ENCODE measurements around the gene AQP1. TPM values are rescaled to one million over a fixed set of nuclear protein-coding genes. Genes with fewer than 3 reads are reported as not detected.

The AQP1 gene
- total RNA-seq, 2 experiments from 2014 or later, result 0.36 to 0.62 TPM

DNA sequence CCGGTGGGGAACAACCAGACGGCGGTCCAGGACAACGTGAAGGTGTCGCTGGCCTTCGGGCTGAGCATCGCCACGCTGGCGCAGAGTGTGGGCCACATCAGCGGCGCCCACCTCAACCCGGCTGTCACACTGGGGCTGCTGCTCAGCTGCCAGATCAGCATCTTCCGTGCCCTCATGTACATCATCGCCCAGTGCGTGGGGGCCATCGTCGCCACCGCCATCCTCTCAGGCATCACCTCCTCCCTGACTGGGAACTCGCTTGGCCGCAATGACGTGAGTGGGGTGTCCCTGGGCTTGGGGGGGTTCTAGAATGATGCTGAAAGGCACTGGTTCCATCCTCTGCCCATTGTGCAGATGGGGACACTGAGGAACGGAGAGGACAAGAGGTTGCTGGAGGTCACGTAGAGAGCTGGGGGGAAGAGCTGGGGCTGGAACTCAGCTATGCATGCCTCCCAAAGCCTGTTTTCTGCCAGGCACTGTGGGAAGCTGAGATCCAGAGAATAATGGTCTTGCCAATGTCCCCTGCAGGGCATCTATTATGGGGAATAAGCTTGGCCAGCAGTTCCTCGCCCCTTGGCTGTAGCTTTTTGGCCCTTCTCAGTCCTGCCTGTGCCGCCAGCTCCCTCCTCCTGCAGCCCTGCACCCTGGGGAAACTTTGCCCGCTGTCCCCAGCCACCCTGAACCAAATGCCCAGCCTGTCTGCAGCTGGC lies 523 bp downstream of the AQP1 start:
- H3K4me3 Mint-ChIP-seq, result no peak overlapping the region
- ChIA-PET CTCF (no interaction called here), POLR2A (no interaction called here)
- H3K36me3 Mint-ChIP-seq, result no peaks in the 10 kb centered on the region
- H3K4me1 Mint-ChIP-seq (ENCODE audit: low read depth), result no peaks in the 10 kb centered on the region
- DNase-seq, result no peak
- H3K27ac Mint-ChIP-seq, result no peak overlapping the region
- H3K27me3 Mint-ChIP-seq, result no peaks in the 10 kb centered on the region
- no peaks in the 10 kb centered on the region for H3K9me3 Mint-ChIP-seq
- intact Hi-C loops (cut with micrococcal nuclease), result no loop called here

DNA sequence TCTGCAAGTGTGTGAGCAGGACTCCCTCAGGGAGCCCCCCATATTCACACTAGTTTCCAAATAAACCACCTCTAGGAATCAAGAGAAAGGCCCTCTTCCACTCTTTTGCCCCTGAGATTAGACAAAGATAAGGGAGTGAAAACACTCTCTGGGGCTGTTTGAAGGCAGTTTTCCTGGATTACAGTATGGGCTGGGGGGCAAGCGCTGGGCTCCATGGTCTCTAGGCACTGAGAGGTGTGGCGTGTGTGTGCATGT lies 1.0 kb downstream of the AQP1 start:
- Mint-ChIP-seq H3K36me3 (no peaks in the 10 kb centered on the region), H3K27ac (no peak overlapping the region), H3K4me1 (ENCODE audit: low read depth) (no peaks in the 10 kb centered on the region), H3K4me3 (no peak overlapping the region), H3K9me3 (no peaks in the 10 kb centered on the region), H3K27me3 (no peaks in the 10 kb centered on the region)
- ChIA-PET POLR2A (no interaction called here), CTCF (no interaction called here)
- DNase-seq, result no peak
- intact Hi-C loops (cut with micrococcal nuclease), result no loop called here

DNA sequence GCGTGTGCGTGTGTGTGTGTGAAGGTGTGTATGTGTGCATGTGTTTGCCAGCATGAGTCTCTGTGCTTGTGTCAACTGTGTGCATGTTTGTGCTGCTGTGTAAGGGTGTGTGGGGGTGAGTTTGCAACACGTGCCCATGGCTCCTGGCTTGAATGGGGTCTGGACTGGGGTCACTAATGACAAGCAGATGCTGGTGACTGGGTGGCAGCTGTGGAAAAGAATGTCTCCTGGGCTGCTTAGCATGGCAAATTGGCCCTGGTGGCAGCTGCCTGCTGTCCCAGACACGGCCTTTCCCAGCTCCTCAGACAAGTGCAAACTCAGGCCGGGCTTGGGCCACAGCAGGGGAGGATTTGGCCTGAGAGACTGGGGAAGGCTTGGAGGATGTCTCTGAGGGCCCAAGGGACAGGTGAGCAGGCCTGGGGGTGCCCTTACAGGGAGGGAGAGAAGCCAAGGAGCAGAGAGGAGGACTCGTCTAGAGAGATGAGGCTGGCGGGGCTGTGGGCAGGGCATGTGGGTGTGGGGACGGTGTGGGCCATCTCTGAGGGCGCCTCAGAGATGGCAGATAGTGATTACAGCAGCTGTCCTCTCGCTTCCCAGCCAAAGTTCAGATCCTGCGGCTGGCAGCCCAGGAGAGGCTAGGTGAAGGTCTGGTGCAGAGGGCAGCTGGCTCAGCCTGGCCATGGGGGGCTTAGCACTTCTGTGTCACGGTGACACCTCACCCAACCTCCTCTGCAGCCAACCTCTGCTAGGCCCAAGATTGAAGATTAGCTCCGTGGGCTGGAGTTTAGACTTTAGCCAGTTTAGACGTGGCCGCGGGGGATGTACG lies 1.5 kb downstream of the AQP1 start:
- CTCF ChIA-PET, result interaction anchor here (1.1 kb wide), 1 partner anchor 26 kb away, joined by 3 read pairs; no protein-coding TSS in a partner anchor
- intact Hi-C loops (cut with micrococcal nuclease), result no loop called here
- H3K36me3 Mint-ChIP-seq, result no peaks in the 10 kb centered on the region
- no peaks in the 10 kb centered on the region for H3K4me1 Mint-ChIP-seq (ENCODE audit: low read depth)
- no peak for DNase-seq
- H3K9me3 Mint-ChIP-seq, result no peaks in the 10 kb centered on the region
- no peak overlapping the region for H3K4me3 Mint-ChIP-seq
- POLR2A ChIA-PET, result no interaction called here
- H3K27ac Mint-ChIP-seq, result no peak overlapping the region
- H3K27me3 Mint-ChIP-seq, result no peaks in the 10 kb centered on the region

DNA sequence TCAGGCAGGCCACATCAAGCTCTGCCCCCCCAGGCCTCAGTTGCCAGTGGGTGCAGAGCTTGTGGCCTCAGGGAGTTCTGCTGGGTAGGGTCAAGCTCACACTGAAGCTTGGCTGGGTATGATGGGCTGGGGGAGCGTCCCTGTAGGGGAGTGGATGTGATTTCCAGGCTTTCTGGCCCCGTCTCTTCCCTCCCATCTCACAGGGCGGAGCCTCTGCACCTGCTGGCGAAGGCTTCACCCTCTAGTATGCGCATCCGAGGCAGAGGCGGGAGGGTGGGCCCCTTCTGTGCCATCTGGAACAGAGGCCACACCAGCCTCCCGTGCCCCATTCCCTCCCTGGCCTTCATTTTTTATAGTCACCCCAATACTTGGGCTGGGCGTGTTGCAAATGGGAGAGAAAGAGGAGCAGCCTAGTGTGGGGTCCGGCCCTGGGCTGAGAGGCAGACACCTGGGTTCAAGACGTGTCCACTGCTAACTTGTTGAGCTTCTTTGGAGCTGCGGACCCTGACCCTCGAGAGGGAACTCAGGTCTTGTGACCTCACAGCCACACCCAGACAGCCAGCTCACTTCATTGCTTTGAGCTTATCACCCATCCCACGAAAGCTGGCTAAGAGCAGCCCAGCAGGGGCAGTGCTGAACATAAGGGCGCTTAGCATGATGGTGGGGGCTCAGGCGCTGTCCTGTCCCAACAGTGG lies 2.3 kb downstream of the AQP1 start:
- ChIA-PET CTCF (interaction anchor here (1.1 kb wide), 1 partner anchor 25 kb away, joined by 3 read pairs; no protein-coding TSS in a partner anchor), POLR2A (no interaction called here)
- Mint-ChIP-seq H3K4me3 (no peak overlapping the region), H3K27ac (no peak overlapping the region), H3K9me3 (no peaks in the 10 kb centered on the region), H3K36me3 (no peaks in the 10 kb centered on the region), H3K4me1 (ENCODE audit: low read depth) (no peaks in the 10 kb centered on the region), H3K27me3 (no peaks in the 10 kb centered on the region)
- no peak for DNase-seq
- intact Hi-C loops (cut with micrococcal nuclease), result no loop called here

DNA sequence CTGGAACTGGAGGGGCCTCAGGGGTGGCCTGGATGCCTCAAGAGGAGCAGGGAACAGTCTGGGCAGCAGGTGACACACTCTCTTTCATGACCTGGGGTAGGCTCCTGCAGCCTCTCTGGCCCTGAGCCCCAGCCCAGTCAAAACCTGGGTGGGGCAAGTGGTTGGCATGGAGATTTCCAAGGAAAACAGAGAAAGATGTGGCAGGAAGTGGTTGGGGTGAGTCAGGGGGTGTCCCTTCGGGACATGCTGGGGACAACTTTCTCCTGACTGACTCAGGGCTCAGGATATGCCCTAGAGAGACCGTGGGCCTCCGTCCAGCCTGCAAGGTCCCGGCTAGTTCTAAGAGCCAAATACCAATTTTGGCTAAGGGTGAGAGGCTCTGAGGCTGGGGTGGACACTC lies 2.9 kb downstream of the AQP1 start:
- Mint-ChIP-seq H3K9me3 (no peaks in the 10 kb centered on the region), H3K27ac (no peak overlapping the region), H3K4me1 (ENCODE audit: low read depth) (no peaks in the 10 kb centered on the region), H3K27me3 (no peaks in the 10 kb centered on the region), H3K4me3 (no peak overlapping the region), H3K36me3 (no peaks in the 10 kb centered on the region)
- intact Hi-C loops (cut with micrococcal nuclease), result no loop called here
- DNase-seq, result peak; percentile 31
- POLR2A ChIA-PET, result no interaction called here
- CTCF ChIA-PET, result no interaction called here

DNA sequence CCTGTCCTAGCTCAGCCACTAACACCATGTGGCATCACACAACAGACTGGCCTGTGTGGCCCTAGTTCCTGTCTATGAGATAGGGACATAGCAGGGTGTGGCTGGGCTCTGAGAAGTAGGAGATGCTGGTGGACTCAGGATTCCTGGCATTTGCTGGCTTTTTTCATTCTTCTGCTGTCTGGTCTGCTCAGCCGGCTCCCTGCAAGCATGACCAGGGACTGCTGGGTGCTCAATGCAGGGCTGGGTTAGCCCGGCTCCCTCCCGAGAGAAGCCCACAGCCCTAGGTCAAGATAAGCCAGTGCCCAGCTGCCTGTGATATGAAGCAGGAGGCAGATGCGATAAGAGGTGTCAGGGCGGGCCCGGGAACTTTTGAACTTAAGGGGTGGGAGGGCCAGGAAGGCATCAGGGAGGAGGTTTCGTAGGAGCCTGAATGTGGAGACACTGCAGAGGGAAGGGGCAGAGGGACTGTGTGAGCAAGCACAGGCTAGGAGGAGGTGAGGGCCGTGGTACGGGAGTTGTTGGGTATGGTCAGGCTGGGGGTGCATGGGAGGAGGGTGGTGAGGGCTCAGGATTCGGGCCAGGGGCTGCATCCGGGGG lies 3.5 kb downstream of the AQP1 start:
- intact Hi-C loops (cut with micrococcal nuclease), result no loop called here
- ChIA-PET CTCF (no interaction called here), POLR2A (no interaction called here)
- Mint-ChIP-seq H3K4me1 (ENCODE audit: low read depth) (no peaks in the 10 kb centered on the region), H3K27me3 (no peaks in the 10 kb centered on the region), H3K9me3 (no peaks in the 10 kb centered on the region), H3K27ac (no peak overlapping the region), H3K4me3 (no peak overlapping the region), H3K36me3 (no peaks in the 10 kb centered on the region)
- no peak for DNase-seq

DNA sequence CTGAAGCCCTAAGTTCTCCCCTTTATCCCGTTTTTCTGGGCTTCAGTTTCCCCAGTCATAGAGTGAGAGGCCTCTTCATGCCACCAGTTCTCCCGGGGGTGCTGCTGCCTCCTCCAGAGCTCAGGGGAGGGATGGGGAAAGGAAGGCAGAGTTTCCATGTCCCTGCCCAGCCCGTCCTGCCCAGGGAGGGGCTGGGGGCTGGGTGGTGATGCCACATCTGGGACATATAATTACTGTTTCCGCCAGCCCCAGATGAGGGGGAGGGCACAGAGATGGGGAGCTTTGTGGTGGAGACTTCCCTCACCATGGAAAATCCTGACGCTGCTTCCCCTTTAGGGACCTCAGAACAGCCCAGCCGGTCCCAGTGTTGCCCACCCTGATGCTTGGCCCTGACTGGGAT lies 4.1 kb downstream of the AQP1 start:
- CTCF ChIA-PET, result no interaction called here
- intact Hi-C loops (cut with micrococcal nuclease), result no loop called here
- Mint-ChIP-seq H3K4me3 (no peak overlapping the region), H3K4me1 (ENCODE audit: low read depth) (no peaks in the 10 kb centered on the region), H3K36me3 (no peaks in the 10 kb centered on the region), H3K27ac (no peak overlapping the region), H3K27me3 (no peaks in the 10 kb centered on the region), H3K9me3 (no peaks in the 10 kb centered on the region)
- DNase-seq, result no peak
- POLR2A ChIA-PET, result no interaction called here

DNA sequence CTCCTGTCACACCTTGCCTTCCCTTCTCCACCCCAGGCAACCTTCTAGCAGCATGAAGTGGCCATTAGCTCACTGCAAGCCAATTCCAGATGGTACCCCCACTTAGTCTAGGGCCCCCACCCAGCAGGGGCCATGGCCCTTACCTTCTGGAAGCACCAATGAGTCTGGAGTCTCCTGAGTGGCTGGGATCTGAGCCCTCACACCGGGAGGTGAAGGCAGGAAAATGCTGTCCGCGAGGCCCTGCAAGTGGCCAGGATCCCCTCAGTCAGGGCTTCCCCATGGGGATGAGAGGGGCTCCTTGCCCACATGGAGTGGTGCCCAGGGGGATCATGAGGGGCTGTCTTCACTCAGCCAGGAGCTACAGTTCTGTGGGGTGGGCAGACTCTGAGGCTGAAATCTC lies 4.6 kb downstream of the AQP1 start:
- POLR2A ChIA-PET, result no interaction called here
- H3K36me3 Mint-ChIP-seq, result no peaks in the 10 kb centered on the region
- no peak overlapping the region for H3K27ac Mint-ChIP-seq
- CTCF ChIA-PET, result no interaction called here
- H3K9me3 Mint-ChIP-seq, result no peaks in the 10 kb centered on the region
- no peaks in the 10 kb centered on the region for H3K4me1 Mint-ChIP-seq (ENCODE audit: low read depth)
- intact Hi-C loops (cut with micrococcal nuclease), result no loop called here
- no peaks in the 10 kb centered on the region for H3K27me3 Mint-ChIP-seq
- no peak overlapping the region for H3K4me3 Mint-ChIP-seq
- no peak for DNase-seq

- Mint-ChIP-seq H3K36me3 (no peaks in the 10 kb centered on the region), H3K4me3 (no peak overlapping the region), H3K9me3 (no peaks in the 10 kb centered on the region), H3K27ac (no peak overlapping the region), H3K27me3 (no peaks in the 10 kb centered on the region), H3K4me1 (ENCODE audit: low read depth) (no peaks in the 10 kb centered on the region)
- POLR2A ChIA-PET, result no interaction called here
- DNase-seq, result no peak
- CTCF ChIA-PET, result no interaction called here
- intact Hi-C loops (cut with micrococcal nuclease), result no loop called here
Observed at GRCh38 chr7:30916767-30917166, 5.1 kb downstream of the AQP1 start.

- Mint-ChIP-seq H3K4me3 (no peak overlapping the region), H3K9me3 (no peaks in the 10 kb centered on the region), H3K36me3 (no peaks in the 10 kb centered on the region), H3K4me1 (ENCODE audit: low read depth) (no peaks in the 10 kb centered on the region), H3K27me3 (no peaks in the 10 kb centered on the region), H3K27ac (no peak overlapping the region)
- intact Hi-C loops (cut with micrococcal nuclease), result no loop called here
- ChIA-PET CTCF (no interaction called here), POLR2A (no interaction called here)
- no peak for DNase-seq
Observed at GRCh38 chr7:30917216-30917893, 5.7 kb downstream of the AQP1 start.

GRCh38 chr7:30918676-30919075 lies 7.0 kb downstream of the AQP1 start:
- Mint-ChIP-seq H3K27me3 (no peaks in the 10 kb centered on the region), H3K36me3 (no peaks in the 10 kb centered on the region), H3K4me1 (ENCODE audit: low read depth) (no peaks in the 10 kb centered on the region), H3K4me3 (no peak overlapping the region), H3K9me3 (no peaks in the 10 kb centered on the region), H3K27ac (no peak overlapping the region)
- CTCF ChIA-PET, result no interaction called here
- no peak for DNase-seq
- POLR2A ChIA-PET, result no interaction called here
- intact Hi-C loops (cut with micrococcal nuclease), result no loop called here

GRCh38 chr7:30920021-30920583 lies 8.4 kb downstream of the AQP1 start:
- no peak for DNase-seq
- no peaks in the 10 kb centered on the region for H3K27me3 Mint-ChIP-seq
- no peaks in the 10 kb centered on the region for H3K36me3 Mint-ChIP-seq
- ChIA-PET CTCF (no interaction called here), POLR2A (interaction anchor here (0.5 kb wide), 1 partner anchor 10 kb away, joined by 3 read pairs; no protein-coding TSS in a partner anchor)
- no peaks in the 10 kb centered on the region for H3K9me3 Mint-ChIP-seq
- intact Hi-C loops (cut with micrococcal nuclease), result no loop called here
- no peak overlapping the region for H3K27ac Mint-ChIP-seq
- H3K4me3 Mint-ChIP-seq, result no peak overlapping the region
- H3K4me1 Mint-ChIP-seq (ENCODE audit: low read depth), result no peaks in the 10 kb centered on the region

Data from activated CD4-positive, alpha-beta memory T cell treated with anti-CD3 and anti-CD28 coated beads for 36 hours (primary cell).